ENCODE measurements around the gene RBMXL2.

RBMXL2 gene

GRCh38 chr11:7072401-7073028 is 16.3 kb upstream of the RBMXL2 start (continued):
- no peak for TF ChIP-seq POU6F1 (CRISPR knock-in tag; IDR thresholded peaks at IDR 0.05; ENCODE audit: borderline replicate concordance, low read depth)
- TF ChIP-seq ESRRG (CRISPR knock-in tag; IDR thresholded peaks at IDR 0.05): no peak
- no peak for TF ChIP-seq ZNF565 (CRISPR knock-in tag; conservative IDR thresholded peaks at IDR 0.05; ENCODE audit: low read depth)
- TF ChIP-seq OSR1 (CRISPR knock-in tag; IDR thresholded peaks at IDR 0.05): no peak
- no peak for TF ChIP-seq ZFP30 (CRISPR knock-in tag; IDR thresholded peaks at IDR 0.05)

- no peak for ATAC-seq
- TF ChIP-seq ZC3H10 (CRISPR knock-in tag; IDR thresholded peaks at IDR 0.05): no peak
- TF ChIP-seq RARB (CRISPR knock-in tag; IDR thresholded peaks at IDR 0.05): no peak
- TF ChIP-seq ISL1 (CRISPR knock-in tag; IDR thresholded peaks at IDR 0.05): no peak
- TF ChIP-seq POU6F1 (CRISPR knock-in tag; IDR thresholded peaks at IDR 0.05; ENCODE audit: borderline replicate concordance, low read depth): no peak
- no peak for TF ChIP-seq CSRNP3 (CRISPR knock-in tag; IDR thresholded peaks at IDR 0.05)
- no peak for TF ChIP-seq PATZ1 (CRISPR knock-in tag; IDR thresholded peaks at IDR 0.05; ENCODE audit: borderline replicate concordance)
- TF ChIP-seq TCF4 (CRISPR knock-in tag; IDR thresholded peaks at IDR 0.05; ENCODE audit: borderline replicate concordance): no peak
These were observed 11.7 kb upstream of the RBMXL2 start for GRCh38 chr11:7077101-7077500.

- no peak for ATAC-seq
- TF ChIP-seq GLIS3 (CRISPR knock-in tag; IDR thresholded peaks at IDR 0.05) (no peak), TOX (CRISPR knock-in tag; IDR thresholded peaks at IDR 0.05; ENCODE audit: borderline replicate concordance) (no peak), CREB5 (CRISPR knock-in tag; IDR thresholded peaks at IDR 0.05; ENCODE audit: low read depth) (no peak), ISL1 (CRISPR knock-in tag; IDR thresholded peaks at IDR 0.05) (no peak), PATZ1 (CRISPR knock-in tag; IDR thresholded peaks at IDR 0.05; ENCODE audit: borderline replicate concordance) (no peak), CSDC2 (CRISPR knock-in tag; IDR thresholded peaks at IDR 0.05) (no peak)
These were observed 9.2 kb upstream of the RBMXL2 start for GRCh38 chr11:7079545-7080135.

GRCh38 chr11:7080900-7081299 is 7.9 kb upstream of the RBMXL2 start:
- no peak for ATAC-seq
- TF ChIP-seq PPARA (CRISPR knock-in tag; IDR thresholded peaks at IDR 0.05; ENCODE audit: borderline replicate concordance): no peak
- no peak for TF ChIP-seq ZFP3 (CRISPR knock-in tag; IDR thresholded peaks at IDR 0.05)
- TF ChIP-seq CREB5 (CRISPR knock-in tag; IDR thresholded peaks at IDR 0.05; ENCODE audit: low read depth): no peak
- no peak for TF ChIP-seq ESRRG (CRISPR knock-in tag; IDR thresholded peaks at IDR 0.05)
- TF ChIP-seq PATZ1 (CRISPR knock-in tag; IDR thresholded peaks at IDR 0.05; ENCODE audit: borderline replicate concordance): no peak
- TF ChIP-seq RARB (CRISPR knock-in tag; IDR thresholded peaks at IDR 0.05): no peak
- no peak for TF ChIP-seq ISL1 (CRISPR knock-in tag; IDR thresholded peaks at IDR 0.05)
- TF ChIP-seq SNAI2 (CRISPR knock-in tag; IDR thresholded peaks at IDR 0.05): no peak
- TF ChIP-seq ZNF565 (CRISPR knock-in tag; conservative IDR thresholded peaks at IDR 0.05; ENCODE audit: low read depth): no peak
- TF ChIP-seq ZC3H10 (CRISPR knock-in tag; IDR thresholded peaks at IDR 0.05): no peak
- no peak for TF ChIP-seq TOX (CRISPR knock-in tag; IDR thresholded peaks at IDR 0.05; ENCODE audit: borderline replicate concordance)
- no peak for TF ChIP-seq POU6F1 (CRISPR knock-in tag; IDR thresholded peaks at IDR 0.05; ENCODE audit: borderline replicate concordance, low read depth)
